Caco-2 (cell line): ENCODE data around the gene GREB1. TPM values are rescaled to one million over a fixed set of nuclear protein-coding genes. Genes with fewer than 3 reads are reported as not detected.

Experiments
- BruUV-seq: library from RNA; stranded (reverse); fragments of 400-500 nt; replicated peaks from 2 replicates; lab custom pipeline; 2021; lab: Mats Ljungman, UMichigan
- CTCF ChIA-PET: fragments of 300-600 bp; sonication (Branson Sonifier 250); formaldehyde crosslinking; loops from one replicate; lab custom pipeline; 2022; ENCODE audit warnings: antibody characterized with exemption; lab: Charles Lee
- POLR2A ChIA-PET: fragments of 300-600 bp; sonication (Branson Sonifier 250); formaldehyde crosslinking; loops from one replicate; lab custom pipeline; 2022; ENCODE audit warnings: antibody characterized with exemption; lab: Charles Lee
- DNase-seq, 2 experiments: peaks; one replicate each; pipeline versions ENCODE4 v3.0.0 to v3.0.0-alpha.2; 2020 to 2022
- H3K27me3 ChIP-seq: replicated peaks from 2 replicates; pipeline ENCODE4 v1.6.0; 2011; ENCODE audit warnings: low read length; ENCODE audit not compliant: control insufficient read depth, insufficient read depth
- H3K36me3 ChIP-seq: 2 replicates; pipeline ENCODE4 v1.5.1; 2011; ENCODE audit warnings: low read length; ENCODE audit not compliant: control insufficient read depth, insufficient read depth
- H3K4me1 ChIP-seq: fragments of 250-450 bp; sonication (Bioruptor Pico); 2 replicates; pipeline ENCODE4 v1.5.1; 2020; ENCODE audit warnings: mild to moderate bottlenecking
- H3K4me3 ChIP-seq: 2 replicates; pipeline ENCODE4 v1.5.1; 2011; ENCODE audit warnings: low read depth, mild to moderate bottlenecking, control low read depth, low read length
- H3K9me3 ChIP-seq: fragments of 250-450 bp; sonication (Bioruptor Pico); 2 replicates; pipeline ENCODE4 v1.5.1; 2020; ENCODE audit warnings: mild to moderate bottlenecking, moderate library complexity
- H3K27ac Mint-ChIP-seq: one replicate; pipeline ENCODE4 v1.8.0; 2022; ENCODE audit warnings: mixed read lengths; ENCODE audit not compliant: unreplicated experiment
- H3K27me3 Mint-ChIP-seq: one replicate; pipeline ENCODE4 v1.8.0; 2022; ENCODE audit warnings: mixed read lengths; ENCODE audit not compliant: insufficient read depth, unreplicated experiment
- H3K36me3 Mint-ChIP-seq: one replicate; pipeline ENCODE4 v1.8.0; 2022; ENCODE audit warnings: mild to moderate bottlenecking, mixed read lengths; ENCODE audit not compliant: insufficient read depth, unreplicated experiment
- H3K4me1 Mint-ChIP-seq: one replicate; pipeline ENCODE4 v1.8.0; 2022; ENCODE audit warnings: low read depth, mixed read lengths; ENCODE audit not compliant: unreplicated experiment
- H3K4me3 Mint-ChIP-seq: one replicate; pipeline ENCODE4 v1.8.0; 2022; ENCODE audit warnings: mild to moderate bottlenecking, moderate library complexity, mixed read lengths; ENCODE audit not compliant: unreplicated experiment
- H3K9me3 Mint-ChIP-seq: one replicate; pipeline ENCODE4 v1.8.0; 2022; ENCODE audit warnings: mixed read lengths; ENCODE audit not compliant: unreplicated experiment
- CTCF ChIP-seq, 2 experiments: fragments of 200-600 bp in 1 of 2; IDR thresholded peaks; 1 replicate in 1 of 2; 2 replicates in 1 of 2; pipeline versions ENCODE4 v1.5.1 to v1.8.0; 2011 to 2022; ENCODE audit warnings: antibody characterized with exemption in 1 of 2, control low read depth in 1 of 2, inconsistent platforms in 1 of 2, low read depth in 1 of 2, low read length in 1 of 2, mild to moderate bottlenecking in 1 of 2, moderate library complexity in 1 of 2; ENCODE audit not compliant: insufficient read depth in 1 of 2, severe bottlenecking in 1 of 2, unreplicated experiment in 1 of 2
- intact Hi-C: fragments of 100-400 bp; cut with micrococcal nuclease; formaldehyde crosslinking; loops from one replicate; pipeline ENCODE4 v1.10.0; 2022; ENCODE audit not compliant: unreplicated experiment
- total RNA-seq: library from RNA; stranded (reverse); gene quantifications from 2 replicates; pipeline ENCODE4 v1.2.3, GENCODE V29; 2022

GREB1 gene
- total RNA-seq, 1 experiment from 2014 or later: 2.4 TPM

- H3K9me3 ChIP-seq: no peaks in the 10 kb centered on the region
- POLR2A ChIA-PET: no interaction called here
- H3K4me1 ChIP-seq: no peaks in the 10 kb centered on the region
- intact Hi-C loops: no loop called here
- peaks cover 8% of the 10 kb centered on the region for H3K27me3 Mint-ChIP-seq
- DNase-seq: no peak
- no peak overlapping the region for H3K4me3 Mint-ChIP-seq
- no peak overlapping the region for H3K4me3 ChIP-seq
- BruUV-seq: no TSS peak
- no peaks in the 10 kb centered on the region for H3K36me3 Mint-ChIP-seq
- CTCF ChIA-PET: no interaction called here
- no peaks in the 10 kb centered on the region for H3K36me3 ChIP-seq
- no peaks in the 10 kb centered on the region for H3K4me1 Mint-ChIP-seq
- H3K27ac Mint-ChIP-seq: no peak overlapping the region
- TF ChIP-seq CTCF (IDR thresholded peaks at IDR 0.05; ENCODE audit: insufficient read depth in 1 of 2, low read depth in 1 of 2, low read length in 1 of 2, severe bottlenecking in 1 of 2, unreplicated experiment in 1 of 2): no peak
- H3K27me3 ChIP-seq: no peaks in the 10 kb centered on the region; the same call in 1 of the 2 replicates
- no peaks in the 10 kb centered on the region for H3K9me3 Mint-ChIP-seq
Measured at GRCh38 chr2:11625671-11626070, 91.8 kb downstream of the GREB1 start.

- H3K36me3 Mint-ChIP-seq: no peaks in the 10 kb centered on the region
Measured at GRCh38 chr2:11628675-11629074, 94.8 kb downstream of the GREB1 start.

GRCh38 chr2:11629215-11629614 lies 95.4 kb downstream of the GREB1 start:
- no peak overlapping the region for H3K27ac Mint-ChIP-seq
- DNase-seq: no peak
- H3K9me3 Mint-ChIP-seq: no peaks in the 10 kb centered on the region
- Histone ChIP-seq H3K4me1 (no peaks in the 10 kb centered on the region), H3K4me3 (no peak overlapping the region), H3K36me3 (no peaks in the 10 kb centered on the region), H3K9me3 (no peaks in the 10 kb centered on the region), H3K27me3 (no peaks in the 10 kb centered on the region; the same call in 1 of the 2 replicates)
- ChIA-PET CTCF (no interaction called here), POLR2A (no interaction called here)
- no peaks in the 10 kb centered on the region for H3K4me1 Mint-ChIP-seq
- no TSS peak for BruUV-seq
- no peak for TF ChIP-seq CTCF (IDR thresholded peaks at IDR 0.05; ENCODE audit: insufficient read depth in 1 of 2, low read depth in 1 of 2, low read length in 1 of 2, severe bottlenecking in 1 of 2, unreplicated experiment in 1 of 2)
- H3K27me3 Mint-ChIP-seq: peaks cover 8% of the 10 kb centered on the region
- H3K4me3 Mint-ChIP-seq: no peak overlapping the region
- no peaks in the 10 kb centered on the region for H3K36me3 Mint-ChIP-seq
- intact Hi-C loops: no loop called here

More at GRCh38 chr2:11628675-11629074, 94.8 kb downstream of the GREB1 start:
- no peaks in the 10 kb centered on the region for H3K4me1 ChIP-seq
- no peaks in the 10 kb centered on the region for H3K36me3 ChIP-seq
- Mint-ChIP-seq H3K4me3 (no peak overlapping the region), H3K27ac (no peak overlapping the region), H3K4me1 (no peaks in the 10 kb centered on the region), H3K27me3 (peaks cover 8% of the 10 kb centered on the region), H3K9me3 (no peaks in the 10 kb centered on the region)
- no peak for TF ChIP-seq CTCF (IDR thresholded peaks at IDR 0.05; ENCODE audit: insufficient read depth in 1 of 2, low read depth in 1 of 2, low read length in 1 of 2, severe bottlenecking in 1 of 2, unreplicated experiment in 1 of 2)
- no TSS peak for BruUV-seq
- ChIA-PET CTCF (no interaction called here), POLR2A (no interaction called here)
- H3K4me3 ChIP-seq: no peak overlapping the region
- H3K27me3 ChIP-seq: no peaks in the 10 kb centered on the region; the same call in 1 of the 2 replicates
- no peak for DNase-seq
- H3K9me3 ChIP-seq: no peaks in the 10 kb centered on the region
- intact Hi-C loops: no loop called here
